SKM-1 treated with dmso at 0.1 percent for 144 hours (cell line): Measurements from ENCODE around the gene NUTM1.
A peak's percentile ranks its signal among the peaks of the same experiment; 100 is the strongest.

Experiments used
- DNase-seq: peaks from one replicate; lab custom pipeline; 2025; ENCODE audit not compliant: unreplicated experiment; lab: John Stamatoyannopoulos, UW

The NUTM1 gene

GRCh38 chr15:34342737-34343575, at the start of gene NUTM1, which contains the start of gene NOP10:
Gene NUTM1 (plus strand): TSS chr15:34343315. CDS start chr15:34343697, 382 bp downstream.
Gene NOP10 (minus strand): TSS chr15:34343136. CDS start chr15:34343073, 63 bp downstream.
- DNase-seq, result peak; percentile 93

DNA sequence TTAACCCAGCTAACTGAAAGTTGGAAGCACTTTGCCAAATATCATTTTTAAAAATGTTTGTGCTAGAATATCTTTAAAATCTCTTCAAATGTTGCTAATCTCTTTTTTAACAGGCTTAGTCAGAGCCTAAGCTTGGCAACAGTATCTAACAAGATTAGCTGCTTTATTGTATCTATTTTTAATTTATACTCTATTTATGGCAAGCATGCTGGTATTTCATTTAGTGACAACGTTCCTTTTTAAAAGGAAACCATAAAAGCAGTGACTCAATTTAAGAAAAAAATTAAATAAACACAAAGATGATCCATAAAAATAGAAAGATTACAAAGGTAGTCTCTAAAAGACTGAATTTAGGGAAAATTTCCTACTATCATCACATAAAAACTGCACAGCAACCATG, 46.1 kb upstream of the NUTM1 start:
- no peak for DNase-seq

DNA sequence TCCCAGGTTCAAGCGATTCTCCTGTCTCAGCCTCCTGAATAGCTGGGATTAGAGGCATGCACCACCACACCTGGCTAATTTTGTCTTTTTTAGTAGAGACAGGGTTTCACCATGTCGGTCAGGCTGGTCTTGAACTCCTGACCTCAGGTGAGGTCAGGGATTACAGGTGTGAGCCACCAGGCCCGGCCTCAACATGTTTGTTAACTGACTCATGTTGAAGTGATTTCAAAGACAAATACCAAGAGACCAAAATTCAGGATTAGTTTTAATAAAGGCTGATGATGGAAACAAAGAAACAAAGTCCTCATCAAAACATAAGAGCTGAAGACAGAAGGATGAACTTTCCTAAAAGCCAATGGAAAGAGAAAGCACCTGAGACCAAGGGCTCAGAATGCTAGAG, 42.1 kb upstream of the NUTM1 start:
- DNase-seq, result no peak

DNA sequence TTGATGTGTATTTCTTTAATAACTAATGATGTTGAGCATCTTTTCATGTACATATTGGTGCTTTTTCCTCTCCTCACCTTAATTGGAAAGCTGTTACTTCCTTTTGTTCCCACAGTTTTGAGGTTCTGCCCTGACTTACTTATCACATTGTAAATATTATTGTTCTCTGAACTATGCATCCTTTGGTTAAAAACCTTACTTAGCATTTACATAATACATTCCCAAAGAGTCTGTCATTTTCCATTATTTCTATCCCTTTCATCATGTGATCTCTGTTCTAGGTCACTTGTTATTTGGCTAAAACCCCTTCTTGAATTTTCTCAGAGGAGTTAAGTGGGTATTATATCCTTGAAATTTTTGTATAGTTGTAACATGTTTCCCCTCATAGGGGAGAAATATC, 38.5 kb upstream of the NUTM1 start:
- no peak for DNase-seq

DNA sequence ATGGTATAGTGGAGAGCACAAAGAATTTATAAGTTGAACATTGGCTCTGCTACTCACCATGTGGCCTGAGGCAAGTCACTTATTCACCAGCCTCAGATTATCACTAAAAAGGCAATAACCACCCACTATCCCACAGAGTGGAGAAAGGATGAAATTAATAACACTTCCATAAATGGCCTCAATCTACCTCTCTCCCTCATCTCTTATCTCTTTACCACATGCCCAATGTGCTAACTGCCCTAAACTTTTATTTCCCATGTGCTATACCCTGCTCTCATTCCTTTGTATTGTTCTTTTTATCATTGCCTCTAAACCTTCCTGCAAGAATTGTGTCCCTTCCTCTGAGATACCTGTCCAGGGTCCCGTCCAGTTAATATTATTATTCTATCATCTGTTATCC, 31.6 kb upstream of the NUTM1 start:
- DNase-seq, result no peak

GRCh38 chr15:34314491-34315490, 28.3 kb upstream of the NUTM1 start:
- no peak for DNase-seq

GRCh38 chr15:34318277-34319079, 24.6 kb upstream of the NUTM1 start:
- DNase-seq, result peak; percentile 54

GRCh38 chr15:34323217-34323616, 19.9 kb upstream of the NUTM1 start:
- DNase-seq, result no peak

DNA sequence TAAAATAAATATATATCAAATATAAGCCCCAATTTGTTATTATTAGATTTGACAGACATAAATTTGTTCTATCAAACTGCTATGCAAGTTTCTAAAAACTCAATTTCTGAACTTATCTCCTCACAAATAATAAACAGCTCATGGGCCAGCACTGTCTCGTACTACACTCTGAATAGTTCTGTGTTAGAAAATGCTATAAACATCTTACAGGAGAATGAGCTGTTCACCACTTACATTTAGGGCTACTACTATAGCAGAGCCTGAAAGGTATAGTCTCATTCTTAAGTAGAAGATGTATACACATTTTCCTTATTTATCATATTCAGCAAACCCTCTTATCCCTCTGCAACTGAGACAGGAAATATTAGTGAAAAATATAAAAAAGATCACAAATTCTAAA, 18.2 kb upstream of the NUTM1 start:
- DNase-seq, result no peak

DNA sequence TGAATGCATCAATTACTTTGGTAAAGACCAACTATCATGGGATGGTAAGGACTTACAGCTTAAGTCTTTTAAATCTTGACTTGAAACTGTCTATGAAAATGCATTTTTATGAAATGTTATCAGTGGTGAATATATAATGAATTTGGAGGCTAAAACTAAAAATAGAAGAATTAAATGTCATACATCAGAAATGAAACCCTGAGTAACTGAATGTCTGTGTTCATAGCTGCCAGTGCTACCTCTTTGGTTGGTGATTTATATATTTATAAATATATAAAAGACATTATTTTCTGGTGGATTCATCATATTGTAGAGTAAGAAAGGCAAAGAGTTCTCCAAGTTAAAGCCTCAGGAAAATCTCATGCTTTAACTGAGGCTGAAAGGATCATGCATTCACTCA, 17.7 kb upstream of the NUTM1 start:
- DNase-seq, result no peak

GRCh38 chr15:34327906-34328305, 15.2 kb upstream of the NUTM1 start:
- no peak for DNase-seq

DNA sequence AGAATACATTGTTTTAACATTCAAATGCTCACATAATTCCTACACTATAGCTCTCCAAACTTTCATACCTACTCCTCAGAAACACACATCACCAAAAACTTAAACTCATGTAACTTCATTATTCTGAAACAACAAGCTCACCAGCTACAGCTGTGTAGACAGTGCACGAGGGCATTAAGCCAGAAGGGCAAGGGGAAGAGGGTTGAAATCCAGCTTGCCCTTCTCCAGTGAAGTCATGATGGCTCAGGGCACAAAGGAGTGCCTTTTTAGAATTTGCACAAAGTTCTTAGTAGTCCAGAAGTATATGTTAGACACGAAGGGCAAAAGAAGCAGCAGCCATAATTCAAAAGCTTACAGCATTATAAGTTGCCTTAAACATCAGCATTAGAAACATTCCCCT, 14.1 kb upstream of the NUTM1 start:
- no peak for DNase-seq

DNA sequence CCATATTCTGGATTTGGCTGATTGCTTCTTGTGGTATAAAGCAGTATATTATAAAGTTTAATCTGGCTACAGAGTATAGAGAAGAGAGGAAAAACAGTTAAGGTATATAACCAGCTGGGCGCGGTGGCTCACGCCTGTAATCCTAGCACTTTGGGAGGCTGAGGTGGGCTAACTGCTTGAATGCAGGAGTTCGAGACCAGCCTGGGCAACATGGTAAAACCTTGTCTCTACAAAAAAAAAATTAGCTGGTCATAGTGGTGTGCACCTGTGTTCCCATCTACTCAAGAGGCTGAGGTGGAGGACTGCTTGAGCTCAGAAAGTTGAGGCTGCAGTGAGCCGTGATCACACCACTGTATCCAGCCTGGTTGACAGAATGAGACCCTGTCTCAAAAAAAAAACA, 12.8 kb upstream of the NUTM1 start:
- DNase-seq, result no peak

GRCh38 chr15:34331809-34332208, 11.3 kb upstream of the NUTM1 start:
- no peak for DNase-seq

GRCh38 chr15:34332553-34333120, 10.5 kb upstream of the NUTM1 start:
- no peak for DNase-seq

DNA sequence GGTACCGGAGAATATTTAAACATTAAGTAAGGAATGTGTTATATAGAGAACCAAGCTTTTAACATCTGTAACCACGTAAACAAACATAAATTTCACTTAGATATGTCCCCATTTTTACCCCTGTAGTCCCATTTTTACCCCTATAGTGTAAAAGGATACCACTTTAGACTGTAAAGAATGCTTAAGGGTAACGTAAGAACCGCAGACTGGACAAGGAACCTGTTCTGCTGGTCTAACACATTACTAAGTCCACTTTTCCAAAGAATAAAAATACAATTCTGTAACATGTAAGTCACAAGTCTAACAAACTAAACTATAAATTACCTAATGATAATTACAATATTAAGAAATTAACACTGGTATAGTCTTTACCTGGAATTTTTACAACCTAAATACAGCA, 8.4 kb upstream of the NUTM1 start:
- no peak for DNase-seq

DNA sequence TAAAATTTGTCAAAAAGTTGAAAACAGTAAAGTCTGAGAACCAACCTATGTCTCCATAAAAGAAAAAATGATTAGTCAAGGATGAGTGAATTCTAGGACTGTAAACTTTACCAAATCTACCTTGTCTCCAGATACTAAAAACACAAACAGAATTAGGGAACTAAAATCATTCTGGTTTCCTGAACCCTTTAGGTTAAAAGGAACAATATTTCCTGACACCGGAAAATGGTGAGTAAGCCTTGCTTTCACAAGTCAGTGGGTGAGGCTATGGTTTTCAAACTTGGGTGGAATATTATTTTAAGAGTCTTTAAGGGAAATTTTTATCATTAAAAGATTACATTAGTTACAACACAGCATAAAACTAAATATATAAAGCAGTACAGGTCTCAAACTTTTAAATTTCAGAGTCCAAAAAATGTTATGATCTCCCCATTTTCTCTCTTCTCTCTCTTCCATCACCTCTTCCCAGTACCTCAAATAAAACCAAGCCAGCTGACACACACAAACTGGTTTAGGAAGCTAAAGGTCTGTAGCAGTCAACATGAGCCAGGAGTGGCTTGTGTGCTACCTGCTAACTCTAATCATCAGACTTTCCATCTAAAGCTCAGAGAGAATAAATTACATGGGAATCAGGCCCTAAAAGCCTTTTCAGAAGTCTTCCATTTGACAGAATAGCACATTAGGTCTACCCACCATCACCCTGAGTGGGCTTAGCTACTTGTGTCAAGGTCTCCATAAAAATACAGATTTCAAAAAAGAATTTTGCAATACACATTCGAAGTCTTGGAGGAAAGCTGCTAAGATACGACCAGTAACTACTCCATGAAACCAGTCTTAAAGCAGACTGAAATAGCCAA, 7.7 kb upstream of the NUTM1 start:
- DNase-seq, result peak; percentile 84

- DNase-seq, result no peak
Measured at GRCh38 chr15:34336231-34336990, 6.7 kb upstream of the NUTM1 start.

- no peak for DNase-seq
Measured at GRCh38 chr15:34336991-34337556, 6.0 kb upstream of the NUTM1 start.
